ENCODE data around the gene PPP1R14B.
A peak's percentile ranks its signal among the peaks of the same experiment; 100 is the strongest.

The PPP1R14B gene

DNA sequence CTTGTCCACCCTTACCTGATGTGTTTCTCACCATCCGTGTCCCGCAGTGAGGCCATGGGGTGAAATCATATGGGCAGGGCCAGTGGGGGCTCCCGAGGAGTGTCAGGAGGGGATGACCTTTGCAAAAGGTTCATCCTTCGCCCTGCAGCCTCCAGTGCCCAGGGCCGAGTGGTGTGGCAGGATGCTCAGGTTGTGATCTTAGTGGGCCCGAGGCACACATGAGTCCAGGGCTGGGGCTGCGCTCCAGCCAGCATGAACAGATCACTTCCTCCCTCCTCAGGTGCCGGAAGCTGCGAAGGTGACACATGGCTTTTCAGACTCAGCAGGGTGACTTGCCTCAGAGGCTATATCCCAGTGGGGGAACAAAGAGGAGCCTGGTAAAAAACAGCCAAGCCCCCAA is 8.7 kb downstream of the PPP1R14B start:
- no peak overlapping the region for H3K4me3 ChIP-seq (replicated peaks; ENCODE audit: low read depth, low read length)
- DNase-seq (ENCODE audit: low read depth), result no peak
- TF ChIP-seq, protein P1, sequence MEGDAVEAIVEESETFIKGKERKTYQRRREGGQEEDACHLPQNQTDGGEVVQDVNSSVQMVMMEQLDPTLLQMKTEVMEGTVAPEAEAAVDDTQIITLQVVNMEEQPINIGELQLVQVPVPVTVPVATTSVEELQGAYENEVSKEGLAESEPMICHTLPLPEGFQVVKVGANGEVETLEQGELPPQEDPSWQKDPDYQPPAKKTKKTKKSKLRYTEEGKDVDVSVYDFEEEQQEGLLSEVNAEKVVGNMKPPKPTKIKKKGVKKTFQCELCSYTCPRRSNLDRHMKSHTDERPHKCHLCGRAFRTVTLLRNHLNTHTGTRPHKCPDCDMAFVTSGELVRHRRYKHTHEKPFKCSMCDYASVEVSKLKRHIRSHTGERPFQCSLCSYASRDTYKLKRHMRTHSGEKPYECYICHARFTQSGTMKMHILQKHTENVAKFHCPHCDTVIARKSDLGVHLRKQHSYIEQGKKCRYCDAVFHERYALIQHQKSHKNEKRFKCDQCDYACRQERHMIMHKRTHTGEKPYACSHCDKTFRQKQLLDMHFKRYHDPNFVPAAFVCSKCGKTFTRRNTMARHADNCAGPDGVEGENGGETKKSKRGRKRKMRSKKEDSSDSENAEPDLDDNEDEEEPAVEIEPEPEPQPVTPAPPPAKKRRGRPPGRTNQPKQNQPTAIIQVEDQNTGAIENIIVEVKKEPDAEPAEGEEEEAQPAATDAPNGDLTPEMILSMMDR (IDR thresholded peaks at IDR 0.05; ENCODE audit: low read length, missing control alignments), result no peak

DNA sequence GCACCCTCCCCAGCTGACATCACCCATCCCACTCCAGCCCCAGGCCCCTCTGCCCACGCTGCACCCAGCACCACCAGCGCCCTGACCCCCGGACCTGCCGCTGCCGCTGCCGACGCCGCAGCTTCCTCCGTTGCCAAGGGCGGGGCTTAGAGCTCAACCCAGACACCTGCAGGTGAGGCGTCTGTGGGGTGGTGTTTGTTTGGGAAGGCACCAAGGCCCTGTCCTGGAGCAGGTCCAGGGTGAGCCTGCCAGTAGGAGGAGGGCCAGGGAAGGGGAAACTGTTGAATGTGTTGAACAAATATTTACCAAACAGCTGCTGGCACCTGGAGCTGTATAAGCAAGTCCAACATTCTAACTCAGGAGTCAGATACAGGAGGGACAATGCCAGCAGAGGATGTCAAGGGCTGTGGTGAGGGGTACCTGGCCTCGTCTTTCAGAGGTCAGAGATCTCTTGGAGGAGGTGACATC is 9.2 kb downstream of the PPP1R14B start:
- DNase-seq (ENCODE audit: low read depth), result no peak
- TF ChIP-seq, protein P1 (IDR thresholded peaks at IDR 0.05; ENCODE audit: low read length, missing control alignments), result no peak
- no peak overlapping the region for H3K4me3 ChIP-seq (replicated peaks; ENCODE audit: low read depth, low read length)

DNA sequence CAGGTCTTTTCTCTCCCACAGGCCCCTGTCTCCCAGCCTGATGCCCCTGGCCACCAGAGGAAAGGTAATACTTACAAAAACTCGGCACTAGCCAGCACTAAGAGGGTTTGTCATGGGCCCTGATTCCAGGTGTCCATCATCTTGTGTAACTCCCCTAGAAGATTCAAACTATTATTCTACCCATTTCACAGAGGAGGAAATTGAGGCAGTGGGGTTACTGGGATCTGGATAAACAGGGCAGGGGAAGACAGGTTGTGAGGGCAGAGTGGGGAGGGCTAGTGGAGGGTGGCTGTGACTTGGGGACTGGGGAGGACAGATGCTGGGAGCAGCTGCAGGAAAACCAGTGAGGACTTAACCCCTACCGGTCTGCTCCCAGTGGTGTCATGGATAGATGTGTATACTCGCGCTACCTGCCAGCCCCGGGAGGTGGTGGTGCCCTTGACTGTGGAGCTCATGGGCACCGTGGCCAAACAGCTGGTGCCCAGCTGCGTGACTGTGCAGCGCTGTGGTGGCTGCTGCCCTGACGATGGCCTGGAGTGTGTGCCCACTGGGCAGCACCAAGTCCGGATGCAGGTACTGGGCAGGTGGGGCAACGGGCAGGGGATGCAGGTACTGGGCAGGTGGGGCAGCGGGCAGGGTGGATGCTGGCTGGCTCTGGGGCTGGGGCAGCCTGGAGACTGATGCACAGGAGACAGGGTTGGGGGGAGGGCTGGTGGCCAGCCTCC is 11.1 kb downstream of the PPP1R14B start:
- TF ChIP-seq, protein P1 (IDR thresholded peaks at IDR 0.05; ENCODE audit: low read length, missing control alignments), result no peak
- H3K4me3 ChIP-seq (replicated peaks; ENCODE audit: low read depth, low read length), result peak overlapping the region; percentile 71
- DNase-seq (ENCODE audit: low read depth), result no peak

DNA sequence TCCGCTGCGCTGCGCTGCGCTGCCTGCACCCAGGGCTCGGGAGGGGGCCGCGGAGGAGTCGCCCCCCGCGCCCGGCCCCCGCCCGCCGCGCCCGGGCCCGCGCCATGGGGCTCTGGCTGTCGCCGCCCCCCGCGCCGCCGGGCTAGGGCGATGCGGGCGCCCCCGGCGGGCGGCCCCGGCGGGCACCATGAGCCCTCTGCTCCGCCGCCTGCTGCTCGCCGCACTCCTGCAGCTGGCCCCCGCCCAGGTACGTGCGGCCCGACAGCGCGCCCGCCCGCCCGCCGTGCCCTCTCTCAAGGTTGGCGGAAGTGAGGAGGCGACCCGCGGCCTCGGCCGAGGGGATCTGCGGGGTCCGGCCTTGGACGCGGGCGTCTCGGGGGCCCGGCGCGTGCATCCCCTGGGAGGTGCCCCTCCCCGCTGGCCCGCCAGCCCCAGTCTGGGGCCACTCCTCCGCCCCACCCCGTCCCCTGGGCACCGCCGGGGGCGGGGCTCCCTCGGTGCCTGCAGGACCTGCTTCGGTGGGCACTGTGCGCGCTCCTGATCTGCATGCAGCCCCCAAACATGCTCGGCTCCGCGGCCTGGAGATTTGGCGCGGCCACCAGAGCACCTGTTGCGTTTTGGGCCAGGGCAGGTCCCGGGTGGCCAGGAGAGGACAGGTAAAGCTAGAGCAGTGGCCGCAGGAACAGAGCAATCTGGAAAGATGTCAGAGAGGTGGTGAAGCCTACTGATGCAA is 11.9 kb downstream of the PPP1R14B start:
- peak overlapping the region; percentile 71 for H3K4me3 ChIP-seq (replicated peaks; ENCODE audit: low read depth, low read length)
- TF ChIP-seq, protein P1 (IDR thresholded peaks at IDR 0.05; ENCODE audit: low read length, missing control alignments), result no peak
- no peak for DNase-seq (ENCODE audit: low read depth)

DNA sequence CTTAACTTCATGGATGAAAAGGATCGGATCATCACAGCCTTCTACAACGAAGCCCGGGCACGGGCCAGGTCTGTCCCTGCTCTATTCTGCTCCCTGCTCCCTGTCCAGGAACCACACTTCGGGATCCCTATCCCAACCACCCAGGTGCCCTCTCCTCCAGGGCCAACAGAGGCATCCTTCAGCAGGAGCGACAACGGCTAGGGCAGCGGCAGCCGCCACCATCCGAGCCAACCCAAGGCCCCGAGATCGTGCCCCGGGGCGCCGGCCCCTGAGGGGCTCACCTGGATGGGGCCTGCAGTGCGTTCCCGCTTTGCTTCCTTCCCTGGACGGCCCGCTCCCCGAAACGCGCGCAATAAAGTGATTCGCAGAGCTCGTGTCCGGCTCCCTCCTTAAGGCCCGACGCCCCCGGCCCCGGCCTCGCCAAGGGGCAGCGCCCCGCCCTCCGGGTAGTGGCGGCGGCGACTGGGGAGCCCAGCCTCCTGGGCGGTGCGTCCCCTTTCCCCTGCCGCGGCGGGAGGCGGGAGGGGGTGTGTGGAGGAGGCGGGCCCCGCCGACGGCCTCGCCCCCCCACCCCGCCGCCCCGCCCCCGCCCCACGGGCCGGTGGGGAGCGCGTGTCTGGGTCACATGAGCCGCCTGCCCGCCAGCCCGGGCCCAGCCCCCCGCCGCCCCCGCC is 12.7 kb downstream of the PPP1R14B start, which contains the start of gene VEGFB:
TSS of gene VEGFB (plus strand) at position 672 of the 674 bp plus-strand sequence. CDS start 250 bp downstream, outside the sequence.
- DNase-seq (ENCODE audit: low read depth), result peak; percentile 44
- peak within 1 kb of the TSS; percentile 71 for H3K4me3 ChIP-seq (replicated peaks; ENCODE audit: low read depth, low read length)
- TF ChIP-seq, protein P1 (IDR thresholded peaks at IDR 0.05; ENCODE audit: low read length, missing control alignments), result no peak

DNA sequence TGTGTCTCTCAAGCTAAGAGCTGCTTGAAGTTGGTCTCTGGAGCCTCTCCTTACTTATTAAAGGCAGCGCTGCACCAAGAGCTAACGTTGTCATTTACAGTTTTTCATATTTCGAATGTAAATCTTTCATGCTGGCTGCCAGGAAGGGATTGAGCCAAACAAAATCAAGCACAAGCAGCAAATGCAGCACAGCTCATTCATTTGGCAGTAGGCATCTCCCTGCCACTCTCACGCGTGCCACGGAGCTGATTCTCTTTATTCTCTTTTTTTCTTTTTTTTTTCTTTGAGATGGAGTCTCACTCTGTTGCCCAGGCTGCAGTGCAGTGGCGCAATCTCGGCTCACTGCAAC is 13.8 kb downstream of the PPP1R14B start:
- TF ChIP-seq, protein P1 (IDR thresholded peaks at IDR 0.05; ENCODE audit: low read length, missing control alignments), result no peak
- no peak for DNase-seq (ENCODE audit: low read depth)
- no peak overlapping the region for H3K4me3 ChIP-seq (replicated peaks; ENCODE audit: low read depth, low read length)
